Measurements from ENCODE around the gene ARID5B. TPM values are rescaled to one million over a fixed set of nuclear protein-coding genes. Genes with fewer than 3 reads are reported as not detected.

Gene ARID5B
- total RNA-seq, 2 experiments from 2014 or later, result 71.1 to 73.9 TPM

DNA sequence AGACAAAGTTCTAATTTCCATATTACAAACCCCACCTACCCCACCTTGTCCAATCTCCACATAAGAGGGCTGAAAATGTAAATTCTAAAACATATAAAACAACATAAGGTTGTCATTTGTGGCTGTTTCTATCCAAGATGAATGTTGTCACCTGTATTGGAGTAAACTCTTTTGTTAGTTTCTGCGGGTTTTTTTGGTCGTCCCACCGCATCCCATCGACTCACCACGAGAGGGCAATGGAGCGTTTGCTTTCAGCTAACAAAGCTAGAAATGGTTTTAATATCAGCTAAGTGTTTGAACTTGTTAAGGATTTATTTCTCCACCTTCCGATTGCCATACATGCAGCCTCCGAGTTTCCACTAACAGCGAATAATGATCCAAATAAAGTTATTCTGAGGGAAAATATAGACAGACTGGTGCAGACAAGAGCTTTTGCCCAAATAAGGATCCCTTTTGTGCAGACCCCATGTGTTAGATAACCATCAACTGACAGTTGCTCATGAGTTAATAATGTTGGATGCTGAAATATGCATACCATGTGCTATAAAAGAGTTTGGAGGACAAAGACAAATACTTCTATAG, 137.2 kb downstream of the ARID5B start:
- no peaks in the 10 kb centered on the region for H3K9me3 Mint-ChIP-seq
- H3K4me3 Mint-ChIP-seq, result peak overlapping the region; percentile 54
- ChIA-PET POLR2A (interaction anchor here (0.9 to 13.9 kb wide), 23 partner anchors 13 to 206 kb away, joined by 3 to 440 read pairs (median 5); partner anchors contain the start of gene ARID5B), CTCF (interaction anchor here (0.5 to 10.2 kb wide), 38 partner anchors 8 to 334 kb away, joined by 3 to 204 read pairs (median 5); no protein-coding TSS in a partner anchor)
- peak; percentile 83 for DNase-seq
- H3K27ac Mint-ChIP-seq, result peak overlapping the region; percentile 74
- H3K36me3 Mint-ChIP-seq (ENCODE audit: low read depth), result peaks cover 44% of the 10 kb centered on the region
- peaks cover 72% of the 10 kb centered on the region for H3K4me1 Mint-ChIP-seq
- no peaks in the 10 kb centered on the region for H3K27me3 Mint-ChIP-seq

DNA sequence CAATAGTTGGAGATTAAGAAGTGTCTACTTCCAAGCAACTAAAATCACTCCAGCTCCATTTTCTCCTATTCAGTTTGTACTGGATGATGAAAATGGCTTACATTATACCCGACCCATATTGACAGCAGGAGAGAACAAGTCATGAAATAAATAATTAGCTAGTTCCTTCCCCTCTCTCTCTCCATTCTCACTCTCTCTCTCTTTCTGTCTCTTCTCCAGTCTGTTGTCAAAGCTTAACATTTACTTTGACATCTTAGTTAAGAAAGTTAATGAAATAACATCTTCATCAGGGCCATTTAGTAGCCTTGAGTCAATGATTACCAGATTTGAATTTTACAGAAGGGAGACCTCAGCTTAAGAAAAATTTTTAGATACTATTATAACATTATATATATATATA, 138.5 kb downstream of the ARID5B start:
- no peak overlapping the region for H3K4me3 Mint-ChIP-seq
- peak overlapping the region; percentile 74 for H3K27ac Mint-ChIP-seq
- ChIA-PET POLR2A (interaction anchor here (1.1 to 13.9 kb wide), 9 partner anchors 16 to 204 kb away, joined by 3 to 440 read pairs (median 20); partner anchors contain the start of gene ARID5B), CTCF (interaction anchor here (0.6 to 10.2 kb wide), 15 partner anchors 9 to 1221 kb away, joined by 3 to 204 read pairs (median 5); no protein-coding TSS in a partner anchor)
- no peak for DNase-seq
- H3K4me1 Mint-ChIP-seq, result peaks cover 79% of the 10 kb centered on the region
- peaks cover 49% of the 10 kb centered on the region for H3K36me3 Mint-ChIP-seq (ENCODE audit: low read depth)
- no peaks in the 10 kb centered on the region for H3K27me3 Mint-ChIP-seq
- H3K9me3 Mint-ChIP-seq, result no peaks in the 10 kb centered on the region

DNA sequence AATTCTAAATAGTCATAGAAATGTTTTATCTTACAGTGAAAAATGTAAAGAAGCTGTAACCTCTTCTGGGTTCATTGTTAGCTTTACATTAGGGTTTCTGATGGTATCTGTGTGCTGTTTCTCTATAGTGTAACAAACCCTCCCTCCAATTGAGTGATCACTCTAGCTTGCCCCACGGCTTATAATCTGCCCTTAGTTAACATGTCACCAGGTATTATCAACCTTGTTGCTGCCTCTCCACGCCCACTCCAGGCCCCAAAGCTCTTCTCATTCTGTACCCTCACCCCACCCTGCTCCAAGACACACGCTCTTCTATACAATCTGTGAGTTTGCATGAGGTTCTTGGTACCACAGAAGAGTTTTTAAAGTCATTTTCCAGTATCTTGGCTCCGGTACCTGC, 139.4 kb downstream of the ARID5B start:
- CTCF ChIA-PET, result interaction anchor here (0.6 to 10.2 kb wide), 9 partner anchors 10 to 223 kb away, joined by 3 to 204 read pairs (median 5); no protein-coding TSS in a partner anchor
- H3K36me3 Mint-ChIP-seq (ENCODE audit: low read depth), result peaks cover 53% of the 10 kb centered on the region
- DNase-seq, result no peak

GRCh38 chr10:62043421-62044021, 142.0 kb downstream of the ARID5B start:
- DNase-seq, result no peak
- peaks cover 2% of the 10 kb centered on the region for H3K9me3 Mint-ChIP-seq
- no peaks in the 10 kb centered on the region for H3K27me3 Mint-ChIP-seq
- peak overlapping the region; percentile 26 for H3K4me3 Mint-ChIP-seq
- H3K36me3 Mint-ChIP-seq (ENCODE audit: low read depth), result peaks cover 50% of the 10 kb centered on the region
- ChIA-PET POLR2A (interaction anchor here (0.6 to 18.5 kb wide), 10 partner anchors 13 to 225 kb away, joined by 3 to 446 read pairs (median 6); partner anchors contain the start of genes ARID5B and RTKN2), CTCF (interaction anchor here (0.7 to 10.2 kb wide), 7 partner anchors 26 to 221 kb away, joined by 3 to 204 read pairs (median 4); no protein-coding TSS in a partner anchor)
- H3K4me1 Mint-ChIP-seq, result peaks cover 92% of the 10 kb centered on the region
- H3K27ac Mint-ChIP-seq, result peak overlapping the region; percentile 99

More for the DNA sequence above, 139.4 kb downstream of the ARID5B start:
- POLR2A ChIA-PET, result interaction anchor here (1.1 to 13.9 kb wide), 8 partner anchors 15 to 203 kb away, joined by 3 to 440 read pairs (median 29); partner anchors contain the start of gene ARID5B
- peaks cover 2% of the 10 kb centered on the region for H3K9me3 Mint-ChIP-seq
- H3K27me3 Mint-ChIP-seq, result no peaks in the 10 kb centered on the region
- H3K27ac Mint-ChIP-seq, result peak overlapping the region; percentile 59
- peaks cover 83% of the 10 kb centered on the region for H3K4me1 Mint-ChIP-seq
- no peak overlapping the region for H3K4me3 Mint-ChIP-seq

DNA sequence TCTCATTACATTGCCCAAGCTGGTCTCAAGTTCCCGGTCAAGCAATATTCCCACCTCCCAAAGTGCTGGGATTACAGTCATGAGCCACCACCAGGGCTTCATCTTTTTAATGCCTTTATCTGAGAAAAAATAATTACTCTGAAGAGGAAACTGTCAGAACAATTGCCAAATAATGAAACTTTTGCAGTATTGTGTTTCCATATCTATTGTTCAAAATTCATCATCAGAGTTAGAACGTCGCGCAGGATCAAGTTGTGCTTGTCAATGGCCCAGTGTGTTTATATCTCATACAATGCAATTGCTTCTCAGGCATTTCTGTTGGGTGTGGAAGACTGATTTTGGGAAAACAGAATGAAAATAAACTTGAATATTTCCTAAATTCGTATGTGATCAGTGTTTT, 143.1 kb downstream of the ARID5B start:
- peaks cover 51% of the 10 kb centered on the region for H3K36me3 Mint-ChIP-seq (ENCODE audit: low read depth)
- H3K4me3 Mint-ChIP-seq, result peak overlapping the region; percentile 35
- H3K27ac Mint-ChIP-seq, result peak overlapping the region; percentile 99
- DNase-seq, result no peak
- no peaks in the 10 kb centered on the region for H3K27me3 Mint-ChIP-seq
- ChIA-PET CTCF (interaction anchor here (0.7 to 10.2 kb wide), 6 partner anchors 140 to 1630 kb away, joined by 3 to 204 read pairs (median 3); no protein-coding TSS in a partner anchor), POLR2A (interaction anchor here (1.2 to 18.5 kb wide), 7 partner anchors 12 to 224 kb away, joined by 3 to 446 read pairs (median 49); partner anchors contain the start of genes ARID5B and RTKN2)
- peaks cover 2% of the 10 kb centered on the region for H3K9me3 Mint-ChIP-seq
- peaks cover 86% of the 10 kb centered on the region for H3K4me1 Mint-ChIP-seq

GRCh38 chr10:62045765-62046521, 144.4 kb downstream of the ARID5B start:
- Mint-ChIP-seq H3K4me1 (peaks cover 75% of the 10 kb centered on the region), H3K27ac (peak overlapping the region; percentile 99), H3K9me3 (peaks cover 2% of the 10 kb centered on the region), H3K4me3 (peak overlapping the region; percentile 98), H3K27me3 (no peaks in the 10 kb centered on the region), H3K36me3 (ENCODE audit: low read depth) (peaks cover 58% of the 10 kb centered on the region)
- ChIA-PET POLR2A (interaction anchor here (0.6 to 21.1 kb wide), 26 partner anchors 5 to 223 kb away, joined by 3 to 785 read pairs (median 6); partner anchors contain the start of genes ARID5B and RTKN2), CTCF (interaction anchor here (0.9 to 9.9 kb wide), 14 partner anchors 7 to 202 kb away, joined by 3 to 112 read pairs (median 4); partner anchors contain the start of gene ARID5B)
- no peak for DNase-seq

- DNase-seq, result peak; percentile 35
- peak overlapping the region; percentile 99 for H3K27ac Mint-ChIP-seq
- peaks cover 71% of the 10 kb centered on the region for H3K4me1 Mint-ChIP-seq
- H3K27me3 Mint-ChIP-seq, result no peaks in the 10 kb centered on the region
- H3K36me3 Mint-ChIP-seq (ENCODE audit: low read depth), result peaks cover 61% of the 10 kb centered on the region
- ChIA-PET CTCF (interaction anchor here (0.9 to 9.9 kb wide), 14 partner anchors 8 to 201 kb away, joined by 3 to 112 read pairs (median 4); partner anchors contain the start of gene ARID5B), POLR2A (interaction anchor here (0.6 to 21.1 kb wide), 29 partner anchors 6 to 295 kb away, joined by 3 to 785 read pairs (median 5); partner anchors contain the start of genes ARID5B and RTKN2)
- H3K4me3 Mint-ChIP-seq, result peak overlapping the region; percentile 98
- peaks cover 2% of the 10 kb centered on the region for H3K9me3 Mint-ChIP-seq
Observed at GRCh38 chr10:62046522-62047227, 145.2 kb downstream of the ARID5B start.

GRCh38 chr10:62047228-62047892, 145.9 kb downstream of the ARID5B start:
- Mint-ChIP-seq H3K4me3 (peak overlapping the region; percentile 98), H3K27me3 (no peaks in the 10 kb centered on the region), H3K36me3 (ENCODE audit: low read depth) (peaks cover 62% of the 10 kb centered on the region), H3K27ac (peak overlapping the region; percentile 99), H3K4me1 (peaks cover 72% of the 10 kb centered on the region), H3K9me3 (peaks cover 2% of the 10 kb centered on the region)
- DNase-seq, result no peak
- CTCF ChIA-PET, result interaction anchor here (1.0 to 9.9 kb wide), 9 partner anchors 9 to 200 kb away, joined by 3 to 112 read pairs (median 7); no protein-coding TSS in a partner anchor
- POLR2A ChIA-PET, result interaction anchor here (0.7 to 21.1 kb wide), 23 partner anchors 6 to 296 kb away, joined by 3 to 785 read pairs (median 7); partner anchors contain the start of gene ARID5B

GRCh38 chr10:62047960-62048383, 146.5 kb downstream of the ARID5B start:
- ChIA-PET POLR2A (interaction anchor here (0.7 to 21.1 kb wide), 20 partner anchors 7 to 296 kb away, joined by 3 to 785 read pairs (median 53); partner anchors contain the start of genes ARID5B and RTKN2), CTCF (interaction anchor here (0.9 to 9.9 kb wide), 13 partner anchors 9 to 297 kb away, joined by 3 to 112 read pairs (median 10); partner anchors contain the start of gene ARID5B)
- H3K4me1 Mint-ChIP-seq, result peaks cover 74% of the 10 kb centered on the region
- H3K9me3 Mint-ChIP-seq, result peaks cover 2% of the 10 kb centered on the region
- H3K27me3 Mint-ChIP-seq, result no peaks in the 10 kb centered on the region
- H3K4me3 Mint-ChIP-seq, result peak overlapping the region; percentile 98
- H3K27ac Mint-ChIP-seq, result peak overlapping the region; percentile 99
- DNase-seq, result peak; percentile 66
- peaks cover 65% of the 10 kb centered on the region for H3K36me3 Mint-ChIP-seq (ENCODE audit: low read depth)

DNA sequence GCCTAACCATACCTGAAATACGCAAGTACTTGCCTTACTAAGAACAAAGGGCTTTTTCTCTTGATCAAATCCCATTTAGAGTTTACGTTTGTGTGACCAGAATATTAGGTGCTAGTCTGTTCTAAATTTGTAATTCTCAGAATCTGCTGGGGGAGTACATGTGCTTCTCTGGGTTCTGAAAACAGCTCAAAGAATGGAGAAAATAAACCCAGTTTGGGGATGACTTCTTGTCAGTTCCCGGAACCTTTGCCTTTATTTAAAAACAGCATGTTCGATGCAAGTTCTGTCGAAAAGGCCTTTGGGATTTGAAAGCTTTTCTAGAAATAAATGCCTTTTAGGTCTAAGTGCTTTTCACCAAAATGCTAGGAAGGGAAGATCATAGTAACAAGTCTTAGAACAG, 147.0 kb downstream of the ARID5B start:
- Mint-ChIP-seq H3K36me3 (ENCODE audit: low read depth) (peaks cover 65% of the 10 kb centered on the region), H3K4me1 (peaks cover 74% of the 10 kb centered on the region), H3K4me3 (peak overlapping the region; percentile 98), H3K27ac (peak overlapping the region; percentile 99), H3K9me3 (peaks cover 2% of the 10 kb centered on the region), H3K27me3 (no peaks in the 10 kb centered on the region)
- DNase-seq, result no peak
- POLR2A ChIA-PET, result interaction anchor here (0.7 to 21.1 kb wide), 20 partner anchors 8 to 342 kb away, joined by 3 to 785 read pairs (median 38); partner anchors contain the start of genes ARID5B and RTKN2
- CTCF ChIA-PET, result interaction anchor here (0.8 to 9.9 kb wide), 15 partner anchors 10 to 298 kb away, joined by 3 to 112 read pairs (median 5); partner anchors contain the start of gene ARID5B

All from activated CD4-positive, alpha-beta memory T cell treated with anti-CD3 and anti-CD28 coated beads, Interleukin-2, amount 10 ng/mL, durations not matched to agents 7 days and 5 days (primary cell).